GM12801 (cell line): ENCODE results near the gene RFNG.

Experiments used
- CTCF ChIP-seq: IDR thresholded peaks from one replicate; pipeline ENCODE4 v1.5.1; 2011; ENCODE audit warnings: control low read depth; ENCODE audit not compliant: insufficient read length; ENCODE audit errors: extremely low read depth

RFNG gene

GRCh38 chr17:82092094-82092586, 40.5 kb upstream of the RFNG start:
- TF ChIP-seq CTCF = no peak

GRCh38 chr17:82091264-82092066, 39.9 kb upstream of the RFNG start:
- no peak for TF ChIP-seq CTCF

GRCh38 chr17:82090549-82091263, 39.1 kb upstream of the RFNG start:
- TF ChIP-seq CTCF = no peak

GRCh38 chr17:82089723-82090548, 38.3 kb upstream of the RFNG start:
- no peak for TF ChIP-seq CTCF

GRCh38 chr17:82088838-82089722, 37.5 kb upstream of the RFNG start:
- TF ChIP-seq CTCF = no peak

- no peak for TF ChIP-seq CTCF
Observed at GRCh38 chr17:82087961-82088837, 36.6 kb upstream of the RFNG start.
